ENCODE measurements around the gene CCDC177.
A peak's percentile ranks its signal among the peaks of the same experiment; 100 is the strongest.

Gene CCDC177

GRCh38 chr14:69611172-69612013 lies 36.7 kb upstream of the CCDC177 start, which contains the start of gene SUSD6:
TSS of gene SUSD6 (plus strand) at chr14:69611596. CDS start at chr14:69658593, 46,997 bp downstream.
- DNase-seq (peak; percentile 91), ATAC-seq (ENCODE audit: insufficient read depth, low read depth) (peak; percentile 88)
- H3K4me2 ChIP-seq (ENCODE audit: insufficient read depth, low read length), result peak within 1 kb of the TSS; percentile 85
- no peaks in the 10 kb centered on the region for H3K36me3 ChIP-seq (ENCODE audit: insufficient read depth, low read length)
- peak within 1 kb of the TSS; percentile 72 for H3K9ac ChIP-seq (ENCODE audit: low read depth, low read length)
- no peaks in the 10 kb centered on the region for H3K9me3 ChIP-seq (ENCODE audit: insufficient read depth, low read length, severe bottlenecking)
- H3K27me3 ChIP-seq (ENCODE audit: insufficient read depth, low read length, poor library complexity), result no peaks in the 10 kb centered on the region
- H2AFZ ChIP-seq (ENCODE audit: low read depth, low read length), result peak within 1 kb of the TSS; percentile 92
- TF ChIP-seq CTCF (IDR thresholded peaks at IDR 0.05; ENCODE audit: borderline replicate concordance, extremely low read depth, low read length, poor library complexity, severe bottlenecking), result no peak
- TF ChIP-seq EZH2 (IDR thresholded peaks at IDR 0.05; ENCODE audit: borderline replicate concordance, low read depth, low read length, severe bottlenecking), result no peak
- peak within 1 kb of the TSS; percentile 81 for H3K27ac ChIP-seq (ENCODE audit: low read length)
- H3K4me1 ChIP-seq (ENCODE audit: insufficient read depth, low read length), result peaks cover 51% of the 10 kb centered on the region
- peak within 1 kb of the TSS; percentile 75 to 88 for H3K4me3 ChIP-seq (ENCODE audit: low read depth in 1 of 2, low read length in 2 of 2)
- H3K79me2 ChIP-seq (ENCODE audit: insufficient read depth, low read length), result peaks cover 29% of the 10 kb centered on the region
- no peaks in the 10 kb centered on the region for H4K20me1 ChIP-seq (ENCODE audit: insufficient read depth, low read length)

- peak overlapping the region; percentile 81 for H3K27ac ChIP-seq (ENCODE audit: low read length)
- H4K20me1 ChIP-seq (ENCODE audit: insufficient read depth, low read length), result no peaks in the 10 kb centered on the region
- TF ChIP-seq CTCF (IDR thresholded peaks at IDR 0.05; ENCODE audit: borderline replicate concordance, extremely low read depth, low read length, poor library complexity, severe bottlenecking), result no peak
- TF ChIP-seq EZH2 (IDR thresholded peaks at IDR 0.05; ENCODE audit: borderline replicate concordance, low read depth, low read length, severe bottlenecking), result no peak
- no peak for DNase-seq
- H3K79me2 ChIP-seq (ENCODE audit: insufficient read depth, low read length), result peaks cover 23% of the 10 kb centered on the region
- H3K36me3 ChIP-seq (ENCODE audit: insufficient read depth, low read length), result no peaks in the 10 kb centered on the region
- peak overlapping the region; percentile 92 for H2AFZ ChIP-seq (ENCODE audit: low read depth, low read length)
- peak overlapping the region; percentile 75 to 88 for H3K4me3 ChIP-seq (ENCODE audit: low read depth in 1 of 2, low read length in 2 of 2)
- ATAC-seq (ENCODE audit: insufficient read depth, low read depth), result 0 out of 3 replicates have a peak, but pooled peaks have one; percentile 2
- H3K4me2 ChIP-seq (ENCODE audit: insufficient read depth, low read length), result peak overlapping the region; percentile 85
- no peaks in the 10 kb centered on the region for H3K9me3 ChIP-seq (ENCODE audit: insufficient read depth, low read length, severe bottlenecking)
- peak overlapping the region; percentile 72 for H3K9ac ChIP-seq (ENCODE audit: low read depth, low read length)
- no peaks in the 10 kb centered on the region for H3K27me3 ChIP-seq (ENCODE audit: insufficient read depth, low read length, poor library complexity)
- H3K4me1 ChIP-seq (ENCODE audit: insufficient read depth, low read length), result peaks cover 45% of the 10 kb centered on the region
Observed at GRCh38 chr14:69610874-69611171, 36.2 kb upstream of the CCDC177 start.

- H3K27me3 ChIP-seq (ENCODE audit: insufficient read depth, low read length, poor library complexity), result no peaks in the 10 kb centered on the region
- H3K36me3 ChIP-seq (ENCODE audit: insufficient read depth, low read length), result no peaks in the 10 kb centered on the region
- no peaks in the 10 kb centered on the region for H3K9me3 ChIP-seq (ENCODE audit: insufficient read depth, low read length, severe bottlenecking)
- H2AFZ ChIP-seq (ENCODE audit: low read depth, low read length), result peak overlapping the region; percentile 92
- H3K4me1 ChIP-seq (ENCODE audit: insufficient read depth, low read length), result peaks cover 40% of the 10 kb centered on the region
- peak overlapping the region; percentile 81 for H3K27ac ChIP-seq (ENCODE audit: low read length)
- H3K79me2 ChIP-seq (ENCODE audit: insufficient read depth, low read length), result peaks cover 23% of the 10 kb centered on the region
- H3K4me3 ChIP-seq (ENCODE audit: low read depth in 1 of 2, low read length in 2 of 2), result peak overlapping the region; percentile 75 to 88
- H3K9ac ChIP-seq (ENCODE audit: low read depth, low read length), result peak overlapping the region; percentile 72
- ATAC-seq (ENCODE audit: insufficient read depth, low read depth), result no peak
- TF ChIP-seq CTCF (IDR thresholded peaks at IDR 0.05; ENCODE audit: borderline replicate concordance, extremely low read depth, low read length, poor library complexity, severe bottlenecking), result no peak
- no peak for TF ChIP-seq EZH2 (IDR thresholded peaks at IDR 0.05; ENCODE audit: borderline replicate concordance, low read depth, low read length, severe bottlenecking)
- DNase-seq, result no peak
- no peaks in the 10 kb centered on the region for H4K20me1 ChIP-seq (ENCODE audit: insufficient read depth, low read length)
- H3K4me2 ChIP-seq (ENCODE audit: insufficient read depth, low read length), result peak overlapping the region; percentile 85
Observed at GRCh38 chr14:69610020-69610873, 35.6 kb upstream of the CCDC177 start.
